Uterus (tissue), 4 donors: ENCODE data around the gene CELSR1. TPM values are rescaled to one million over a fixed set of nuclear protein-coding genes. Genes with fewer than 3 reads are reported as not detected.
A peak's percentile ranks its signal among the peaks of the same experiment; 100 is the strongest.

Source experiments
- DNase-seq, 2 donors: peaks; one replicate each; pipeline ENCODE4 v3.0.0-alpha.2; 2019 to 2020
- H3K27ac ChIP-seq, 2 donors: fragments of 200-600 bp; sonication (generic); 1 replicate in 1 of 2; 2 replicates in 1 of 2; pipeline ENCODE4 v1.5.1; 2016 to 2018
- H3K27me3 ChIP-seq, 2 donors: fragments of 200-600 bp; sonication (generic); one replicate each; pipeline ENCODE4 v1.5.1; 2018 to 2019; ENCODE audit warnings: control low read depth in 1 of 2
- H3K36me3 ChIP-seq, 2 donors: fragments of 200-600 bp; sonication (generic); one replicate each; pipeline ENCODE4 v1.5.1; 2019; ENCODE audit warnings: control low read depth in 1 of 2
- H3K4me1 ChIP-seq, 2 donors: fragments of 200-600 bp; sonication (generic); one replicate each; pipeline ENCODE4 v1.5.1; 2018 to 2019; ENCODE audit warnings: control low read depth in 1 of 2
- H3K4me3 ChIP-seq, 2 donors: fragments of 200-600 bp; sonication (generic); 1 replicate in 1 of 2; 2 replicates in 1 of 2; pipeline ENCODE4 v1.5.1; 2018 to 2019; ENCODE audit warnings: mild to moderate bottlenecking in 1 of 2
- H3K9me3 ChIP-seq, 2 donors: fragments of 200-600 bp; sonication (generic); one replicate each; pipeline ENCODE4 v1.5.1; 2019; ENCODE audit warnings: control low read depth in 1 of 2
- CTCF ChIP-seq, 4 experiments: fragments of 200-600 bp in 2 of 4; fragments of 450-650 bp in 2 of 4; sonication (generic) in 2 of 4; IDR thresholded peaks; one replicate each; pipeline ENCODE4 v1.5.1; 2016 to 2019; ENCODE audit warnings: antibody characterized with exemption in 4 of 4, mild to moderate bottlenecking in 2 of 4, moderate library complexity in 1 of 4
- POLR2A ChIP-seq, 2 donors: fragments of 450-650 bp; IDR thresholded peaks; one replicate each; pipeline ENCODE4 v1.6.1; 2016; ENCODE audit warnings: antibody characterized with exemption in 2 of 2, mild to moderate bottlenecking in 1 of 2, moderate library complexity in 1 of 2
- intact Hi-C: fragments of 100-400 bp; cut with DNase I; formaldehyde crosslinking; loops from one replicate; pipeline ENCODE4 v1.15.1; 2023; ENCODE audit warnings: low total_unique reads
- total RNA-seq, 4 donors: library from RNA; depleted of rRNA in 3 of 4; stranded (reverse); fragments of >200 nt in 3 of 4; gene quantifications; one replicate each; pipeline versions ENCODE4 v1.1.0 to v1.2.4, GENCODE V29; 2014 to 2023
- donor health status: DM: yes; HTN: yes; CAD: no.

Gene CELSR1
- total RNA-seq, 4 donors from 2014 or later = 1.5 to 15.8 (median 8.4) TPM

GRCh38 chr22:46567471-46567870 lies 30.1 kb upstream of the CELSR1 start:
- Histone ChIP-seq H3K27me3 (no peaks in the 10 kb centered on the region), H3K4me3 (no peak overlapping the region), H3K4me1 (peaks cover 0 to 8% of the 10 kb centered on the region in 2 donors), H3K27ac (no peak overlapping the region), H3K9me3 (no peaks in the 10 kb centered on the region), H3K36me3 (no peaks in the 10 kb centered on the region)
- TF ChIP-seq POLR2A (IDR thresholded peaks at IDR 0.05) = no peak
- no peak for TF ChIP-seq CTCF (IDR thresholded peaks at IDR 0.05)
- no peak for DNase-seq
- intact Hi-C loops = no loop called here

- Histone ChIP-seq H3K4me1 (peaks cover 0 to 8% of the 10 kb centered on the region in 2 donors), H3K27ac (no peak overlapping the region), H3K4me3 (no peak overlapping the region), H3K27me3 (no peaks in the 10 kb centered on the region), H3K36me3 (no peaks in the 10 kb centered on the region), H3K9me3 (no peaks in the 10 kb centered on the region)
- intact Hi-C loops = no loop called here
- TF ChIP-seq CTCF (IDR thresholded peaks at IDR 0.05) (no peak), POLR2A (IDR thresholded peaks at IDR 0.05) (no peak)
- no peak for DNase-seq
These were observed 26.8 kb upstream of the CELSR1 start for GRCh38 chr22:46564084-46564714.

- Histone ChIP-seq H3K27ac (no peak overlapping the region), H3K27me3 (no peaks in the 10 kb centered on the region), H3K4me3 (no peak overlapping the region), H3K36me3 (no peaks in the 10 kb centered on the region), H3K9me3 (no peaks in the 10 kb centered on the region), H3K4me1 (peaks cover 0 to 8% of the 10 kb centered on the region in 2 donors)
- peak in 1 of 2 donors; percentile 56 for DNase-seq
- intact Hi-C loops = no loop called here
- TF ChIP-seq CTCF (IDR thresholded peaks at IDR 0.05) = peak; percentile 51 to 68 (median 65)
- no peak for TF ChIP-seq POLR2A (IDR thresholded peaks at IDR 0.05)
These were observed 26.1 kb upstream of the CELSR1 start for GRCh38 chr22:46563381-46564083.

GRCh38 chr22:46561435-46561905 lies 24.1 kb upstream of the CELSR1 start:
- no peak for DNase-seq

More at GRCh38 chr22:46561435-46561905, 24.1 kb upstream of the CELSR1 start:
- intact Hi-C loops = no loop called here
- Histone ChIP-seq H3K9me3 (no peaks in the 10 kb centered on the region), H3K27ac (no peak overlapping the region), H3K4me3 (no peak overlapping the region), H3K36me3 (no peaks in the 10 kb centered on the region), H3K4me1 (peaks cover 0 to 8% of the 10 kb centered on the region in 2 donors), H3K27me3 (no peaks in the 10 kb centered on the region)
- TF ChIP-seq CTCF (IDR thresholded peaks at IDR 0.05) (no peak), POLR2A (IDR thresholded peaks at IDR 0.05) (no peak)
